Measurements from ENCODE around the gene RIPPLY2.

The RIPPLY2 gene

GRCh38 chr6:83854001-83854501 is 891 bp downstream of the RIPPLY2 start:
- DNase-seq (ENCODE audit: low read depth): no peak
- TF ChIP-seq POLR2A (IDR thresholded peaks at IDR 0.05; ENCODE audit: extremely low read depth, insufficient read length) (no peak), MAX (IDR thresholded peaks at IDR 0.05; ENCODE audit: low read depth, low read length) (no peak), CTCF (IDR thresholded peaks at IDR 0.05; ENCODE audit: low read depth, low read length) (no peak), MYC (IDR thresholded peaks at IDR 0.05; ENCODE audit: low read depth, low read length) (no peak)
- H3K4me3 ChIP-seq (ENCODE audit: low read depth, low read length): no peak overlapping the region

GRCh38 chr6:83854766-83855165 is 1.6 kb downstream of the RIPPLY2 start:
- TF ChIP-seq MYC (IDR thresholded peaks at IDR 0.05; ENCODE audit: low read depth, low read length) (no peak), MAX (IDR thresholded peaks at IDR 0.05; ENCODE audit: low read depth, low read length) (no peak), CTCF (IDR thresholded peaks at IDR 0.05; ENCODE audit: low read depth, low read length) (no peak), POLR2A (IDR thresholded peaks at IDR 0.05; ENCODE audit: extremely low read depth, insufficient read length) (no peak)
- no peak for DNase-seq (ENCODE audit: low read depth)
- H3K4me3 ChIP-seq (ENCODE audit: low read depth, low read length): no peak overlapping the region

- peak; percentile 33 for TF ChIP-seq CTCF (IDR thresholded peaks at IDR 0.05; ENCODE audit: low read depth, low read length)
- peak; percentile 42; the same call in 1 of the 2 replicates for TF ChIP-seq MYC (IDR thresholded peaks at IDR 0.05; ENCODE audit: low read depth, low read length)
- peak; percentile 89 for TF ChIP-seq MAX (IDR thresholded peaks at IDR 0.05; ENCODE audit: low read depth, low read length)
- peak; percentile 95 for TF ChIP-seq POLR2A (IDR thresholded peaks at IDR 0.05; ENCODE audit: extremely low read depth, insufficient read length)
- DNase-seq (ENCODE audit: low read depth): peak; percentile 96
- peak within 1 kb of the TSS; percentile 94 for H3K4me3 ChIP-seq (ENCODE audit: low read depth, low read length)
Measured at GRCh38 chr6:83859410-83860358, 6.5 kb downstream of the RIPPLY2 start, which contains the start of gene CYB5R4. CYB5R4 (plus strand) TSS chr6:83859689; CDS start chr6:83859783, 94 bp downstream.

GRCh38 chr6:83860359-83860755 is 7.2 kb downstream of the RIPPLY2 start:
- H3K4me3 ChIP-seq (ENCODE audit: low read depth, low read length): peak overlapping the region; percentile 94
- TF ChIP-seq CTCF (IDR thresholded peaks at IDR 0.05; ENCODE audit: low read depth, low read length) (no peak), MAX (IDR thresholded peaks at IDR 0.05; ENCODE audit: low read depth, low read length) (no peak), MYC (IDR thresholded peaks at IDR 0.05; ENCODE audit: low read depth, low read length) (no peak), POLR2A (IDR thresholded peaks at IDR 0.05; ENCODE audit: extremely low read depth, insufficient read length) (no peak)
- peak; percentile 27 for DNase-seq (ENCODE audit: low read depth)

- H3K4me3 ChIP-seq (ENCODE audit: low read depth, low read length): peak overlapping the region; percentile 94
- TF ChIP-seq POLR2A (IDR thresholded peaks at IDR 0.05; ENCODE audit: extremely low read depth, insufficient read length) (no peak), MYC (IDR thresholded peaks at IDR 0.05; ENCODE audit: low read depth, low read length) (no peak), MAX (IDR thresholded peaks at IDR 0.05; ENCODE audit: low read depth, low read length) (no peak)
- DNase-seq (ENCODE audit: low read depth): peak; percentile 21
Measured at GRCh38 chr6:83860782-83861495, 7.8 kb downstream of the RIPPLY2 start.

Measured in NB4 (cell line).